NCI-H2107 treated with DMSO at 0.1 percent for 48 hours (cell line): ENCODE data around the gene CYP1A2.

Experiments
- DNase-seq: peaks from one replicate; lab custom pipeline; 2025; ENCODE audit not compliant: unreplicated experiment; lab: John Stamatoyannopoulos, UW

The CYP1A2 gene

DNA sequence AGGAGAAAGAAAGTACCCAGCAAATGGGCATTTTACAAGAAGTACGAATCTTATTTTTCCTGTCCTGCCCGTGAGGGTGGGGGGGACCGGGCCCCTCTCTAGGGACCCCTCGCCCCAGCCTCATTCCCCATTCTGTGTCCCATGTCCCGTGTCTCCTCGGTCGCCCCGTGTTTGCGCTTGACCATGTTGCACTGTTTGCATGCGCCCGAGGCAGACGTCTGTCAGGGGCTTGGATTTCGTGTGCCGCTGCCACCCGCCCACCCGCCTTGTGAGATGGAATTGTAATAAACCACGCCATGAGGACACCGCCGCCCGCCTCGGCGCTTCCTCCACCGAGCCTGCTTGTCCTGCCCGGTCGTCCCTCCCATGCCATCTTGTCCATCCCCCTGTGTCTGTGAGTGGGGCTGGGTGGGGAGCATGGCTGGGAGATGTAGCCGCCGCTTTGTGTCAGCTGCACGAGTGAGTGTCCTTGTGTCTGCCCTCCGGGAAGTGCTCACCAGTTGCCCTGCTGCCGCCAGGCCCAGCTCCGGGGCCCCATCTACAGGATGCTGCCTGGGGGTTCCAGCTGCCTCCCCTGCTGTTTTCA is 54.3 kb downstream of the CYP1A2 start:
- no peak for DNase-seq

DNA sequence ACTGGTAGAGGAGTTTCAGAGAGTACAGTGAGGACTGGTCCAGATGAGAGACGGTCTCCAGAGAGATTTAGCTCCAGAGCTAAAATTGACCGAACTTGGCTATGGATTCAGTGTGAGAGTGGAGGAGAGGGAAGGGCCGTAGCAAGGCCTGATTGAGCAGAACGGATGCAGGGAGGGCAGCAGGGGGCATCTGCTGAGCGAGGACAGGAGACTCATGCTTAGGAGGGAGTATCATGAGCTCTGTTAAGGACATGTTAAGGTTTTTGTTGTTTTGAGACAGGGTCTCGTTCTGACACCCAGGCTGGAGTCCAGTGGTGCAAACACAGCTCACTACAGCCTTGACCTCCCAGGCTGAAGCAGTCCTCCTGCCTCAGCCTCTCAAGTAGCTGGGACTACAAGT is 56.3 kb downstream of the CYP1A2 start:
- no peak for DNase-seq
